GM12875 (cell line): Measurements from ENCODE around the gene ZNF274.

ENCODE experiments used
- H3K4me3 ChIP-seq: one replicate; pipeline ENCODE4 v1.5.1; 2011; ENCODE audit warnings: low read depth, low read length, control low read depth
- TF ChIP-seq, protein P1 (sequence below): IDR thresholded peaks from 2 replicates; pipeline ENCODE4 v1.5.1; 2011; ENCODE audit warnings: low read depth, mild to moderate bottlenecking, control low read depth, inconsistent platforms, low read length, moderate library complexity, borderline replicate concordance; ENCODE audit not compliant: insufficient read depth

The ZNF274 gene

DNA sequence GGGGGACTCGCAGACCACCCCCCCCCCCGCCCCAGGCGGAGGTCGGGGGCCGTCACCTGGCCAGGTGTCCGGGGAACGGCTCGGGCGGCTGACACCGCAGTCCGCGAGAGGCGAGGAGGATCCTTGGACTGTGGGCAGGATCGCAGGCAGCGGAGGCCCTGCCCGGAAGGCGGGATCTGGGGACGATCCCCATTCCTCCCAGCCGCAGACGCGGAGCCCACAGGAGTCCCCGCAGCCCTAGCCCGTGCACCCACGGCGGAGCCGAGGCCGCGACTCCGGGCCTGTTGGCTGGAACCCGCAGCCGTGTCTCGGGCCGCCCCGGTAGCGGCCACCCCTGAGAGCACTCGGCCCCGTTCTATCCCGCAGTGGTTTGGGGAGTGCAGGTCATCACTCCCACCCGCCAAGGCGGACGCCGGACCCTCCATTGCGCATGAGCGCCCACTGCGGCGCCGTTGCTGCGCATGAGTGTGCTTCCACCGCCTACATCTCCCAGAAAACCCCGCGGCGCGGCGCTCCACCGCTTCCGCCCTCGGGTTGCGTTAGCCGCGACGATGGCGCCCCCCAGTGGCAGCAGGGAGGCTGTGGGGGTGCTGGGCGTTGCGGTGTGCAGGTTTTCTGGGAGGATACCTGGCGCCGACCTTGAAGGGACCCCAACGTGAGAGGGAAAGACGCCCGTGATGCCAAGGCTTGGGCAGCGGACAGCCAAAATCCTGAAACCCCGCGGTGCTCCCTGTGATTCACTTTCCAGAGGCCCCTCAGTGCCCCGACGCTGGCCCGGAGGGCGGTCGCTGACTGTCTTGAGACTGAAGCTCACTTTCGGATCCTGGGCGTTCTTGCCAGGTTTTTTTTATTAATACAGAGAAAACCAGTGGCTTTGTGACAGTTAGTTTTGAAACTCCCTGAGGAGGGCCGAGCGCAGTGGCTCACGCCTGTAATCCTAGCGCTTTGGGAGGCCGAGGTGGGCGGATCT, 27.9 kb upstream of the ZNF274 start:
- H3K4me3 ChIP-seq = peak overlapping the region; percentile 73
- TF ChIP-seq, protein P1, sequence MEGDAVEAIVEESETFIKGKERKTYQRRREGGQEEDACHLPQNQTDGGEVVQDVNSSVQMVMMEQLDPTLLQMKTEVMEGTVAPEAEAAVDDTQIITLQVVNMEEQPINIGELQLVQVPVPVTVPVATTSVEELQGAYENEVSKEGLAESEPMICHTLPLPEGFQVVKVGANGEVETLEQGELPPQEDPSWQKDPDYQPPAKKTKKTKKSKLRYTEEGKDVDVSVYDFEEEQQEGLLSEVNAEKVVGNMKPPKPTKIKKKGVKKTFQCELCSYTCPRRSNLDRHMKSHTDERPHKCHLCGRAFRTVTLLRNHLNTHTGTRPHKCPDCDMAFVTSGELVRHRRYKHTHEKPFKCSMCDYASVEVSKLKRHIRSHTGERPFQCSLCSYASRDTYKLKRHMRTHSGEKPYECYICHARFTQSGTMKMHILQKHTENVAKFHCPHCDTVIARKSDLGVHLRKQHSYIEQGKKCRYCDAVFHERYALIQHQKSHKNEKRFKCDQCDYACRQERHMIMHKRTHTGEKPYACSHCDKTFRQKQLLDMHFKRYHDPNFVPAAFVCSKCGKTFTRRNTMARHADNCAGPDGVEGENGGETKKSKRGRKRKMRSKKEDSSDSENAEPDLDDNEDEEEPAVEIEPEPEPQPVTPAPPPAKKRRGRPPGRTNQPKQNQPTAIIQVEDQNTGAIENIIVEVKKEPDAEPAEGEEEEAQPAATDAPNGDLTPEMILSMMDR = peak; percentile 89

DNA sequence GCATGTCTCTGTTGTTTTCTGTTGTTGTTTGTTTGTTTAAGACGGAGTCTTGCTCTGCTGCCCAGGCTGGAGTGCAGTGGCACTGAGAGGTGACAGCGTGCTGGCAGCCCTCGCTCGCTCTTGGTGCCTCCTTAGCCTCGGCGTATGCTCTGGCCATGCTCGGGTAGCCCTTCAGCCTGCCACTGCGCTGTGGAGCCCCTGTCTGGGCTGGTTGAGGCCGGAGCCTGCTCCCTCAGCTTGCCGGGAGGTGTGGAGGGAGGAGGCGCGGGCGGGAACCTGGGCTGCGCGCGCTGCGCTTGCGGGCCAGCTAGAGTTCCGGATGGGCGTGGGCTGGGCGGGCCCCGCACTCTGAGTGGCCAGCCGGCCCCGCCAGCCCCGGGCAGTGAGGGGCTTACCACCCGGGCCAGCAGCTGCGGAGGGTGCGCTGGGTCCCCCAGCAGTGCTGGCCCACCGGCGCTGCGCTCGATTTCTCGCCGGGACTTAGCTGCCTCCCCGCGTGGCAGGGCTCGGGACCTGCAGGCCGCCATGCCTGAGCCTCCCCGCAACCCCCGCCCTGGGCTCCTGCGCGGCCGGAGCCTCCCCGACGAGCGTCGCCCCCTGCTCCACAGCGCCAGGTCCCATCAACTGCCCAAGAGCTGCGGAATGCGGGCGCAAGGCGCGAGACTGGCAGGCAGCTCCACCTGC, 25.7 kb upstream of the ZNF274 start:
- TF ChIP-seq, protein P1 = no peak
- no peak overlapping the region for H3K4me3 ChIP-seq

DNA sequence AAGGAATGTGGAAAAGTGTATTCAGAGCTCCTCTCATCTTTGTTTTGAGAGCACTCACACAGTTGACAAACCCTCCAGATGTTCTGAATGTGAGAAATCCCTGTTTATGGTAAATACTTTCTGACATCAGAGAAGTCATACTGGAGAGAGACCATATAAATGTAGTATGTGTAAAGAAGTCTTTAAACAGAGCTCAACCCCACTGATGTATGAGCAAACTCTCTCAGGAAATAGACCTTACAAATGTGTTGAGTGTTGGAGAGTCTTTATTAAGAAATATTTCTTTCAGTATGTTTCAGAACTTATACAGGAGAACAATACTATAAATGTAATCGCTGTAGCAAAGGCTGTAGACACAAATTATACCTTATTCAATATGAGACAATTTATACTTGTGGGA, 16.6 kb upstream of the ZNF274 start:
- no peak overlapping the region for H3K4me3 ChIP-seq
- TF ChIP-seq, protein P1 = no peak

DNA sequence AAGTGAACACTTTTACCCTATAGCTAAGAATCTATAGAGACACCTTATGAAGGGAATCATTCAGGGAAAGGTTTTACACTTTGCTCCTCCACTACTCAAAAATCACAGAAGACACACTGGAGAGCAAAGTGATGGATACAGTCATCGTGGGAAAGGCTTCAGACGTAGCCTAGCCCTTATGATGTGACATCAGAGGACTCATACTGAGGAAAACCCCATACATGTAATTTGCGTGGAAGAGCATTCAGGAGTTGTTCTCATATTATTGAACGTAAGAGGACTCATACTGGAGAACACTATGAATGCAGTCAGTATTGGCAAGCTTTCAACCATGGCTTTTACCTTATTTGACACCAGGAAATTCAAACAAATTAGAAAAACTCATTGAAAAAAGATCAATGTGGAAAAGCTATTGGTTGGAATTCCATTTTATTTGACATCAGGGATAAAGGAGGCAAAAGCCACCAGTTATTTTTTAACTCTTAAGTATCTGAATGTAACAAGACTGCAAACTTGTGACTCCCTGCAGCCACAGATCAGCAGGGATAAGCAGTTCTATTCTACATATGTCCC, 16.1 kb upstream of the ZNF274 start:
- TF ChIP-seq, protein P1 = no peak

DNA sequence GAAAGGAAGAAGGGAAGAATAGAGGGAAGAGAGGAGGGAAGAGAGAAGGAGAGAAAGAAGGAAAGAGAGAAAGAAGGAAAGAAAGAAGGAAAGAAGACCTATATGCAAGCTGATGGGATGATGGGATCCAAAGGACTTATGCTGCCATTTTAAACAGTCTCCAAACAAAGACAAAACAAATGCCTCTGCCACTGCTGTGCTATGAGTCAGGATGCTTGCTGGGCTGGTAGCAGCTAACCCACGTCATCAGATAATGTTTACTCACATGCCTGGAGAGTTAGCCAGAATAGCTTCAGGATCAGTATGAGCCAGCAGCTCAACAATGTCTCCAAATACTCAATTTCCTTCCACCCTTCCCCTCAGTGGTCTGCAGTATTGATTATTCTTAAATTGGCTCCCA, 12.0 kb upstream of the ZNF274 start:
- H3K4me3 ChIP-seq = no peak overlapping the region
- TF ChIP-seq, protein P1 = no peak

More for the DNA sequence above, 16.1 kb upstream of the ZNF274 start:
- H3K4me3 ChIP-seq = no peak overlapping the region

DNA sequence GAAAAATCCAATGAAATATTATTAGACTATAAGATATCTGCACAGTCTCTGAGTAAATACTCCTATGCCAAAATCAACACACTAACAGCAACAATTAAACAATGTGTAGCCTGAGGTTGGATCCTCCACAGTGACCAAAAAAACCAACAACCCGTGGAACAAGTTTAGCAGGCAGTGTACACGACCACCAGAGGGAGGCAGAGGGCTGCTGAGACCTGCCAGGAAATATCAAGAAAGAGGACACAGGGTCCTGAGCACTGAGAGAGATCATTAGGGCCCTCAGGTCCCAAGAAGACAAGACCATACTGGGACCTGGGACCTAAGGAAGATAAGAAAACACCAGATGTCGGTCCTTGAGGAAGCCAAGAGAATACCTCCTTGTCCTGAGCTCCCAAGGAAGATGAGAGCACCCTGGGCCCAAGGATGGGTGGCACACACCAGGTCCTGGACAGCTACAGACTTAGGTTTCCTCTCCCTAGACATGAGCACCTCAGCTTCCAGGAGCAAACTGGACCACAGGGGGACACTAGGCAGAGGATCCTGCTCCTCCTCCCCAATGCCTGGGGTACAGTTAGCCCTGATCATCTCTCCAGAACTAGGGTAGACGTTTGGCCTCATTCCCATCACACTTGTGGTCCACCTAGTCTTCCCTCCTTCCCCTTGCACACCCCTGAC, 822 bp upstream of the ZNF274 start:
- H3K4me3 ChIP-seq = peak overlapping the region; percentile 42
- TF ChIP-seq, protein P1 = peak; percentile 58; the same call in 1 of the 2 replicates
